RWPE1 (cell line): ENCODE measurements around the gene GDF11.

Experiments
- CTCF ChIA-PET: fragments of 350-600 bp; sonication (Branson Sonifier 250); formaldehyde crosslinking; extraction: SDS; loops from one replicate; lab custom pipeline; 2021; lab: Yijun Ruan, JAX
- POLR2A ChIA-PET: fragments of 400-600 bp; formaldehyde crosslinking; extraction: SDS; loops from one replicate; lab custom pipeline; 2020; ENCODE audit warnings: antibody characterized with exemption; ENCODE audit not compliant: low non-redundant PET; lab: Yijun Ruan, JAX
- DNase-seq: peaks from one replicate; pipeline ENCODE4 v3.0.0; 2012; ENCODE audit warnings: low spot score
- H3K27ac ChIP-seq: fragments of 450-650 bp; 2 replicates; pipeline ENCODE4 v1.5.1; 2017
- CTCF ChIP-seq: fragments of 450-650 bp; conservative IDR thresholded peaks from 2 replicates; pipeline ENCODE4 v1.5.1; 2017; ENCODE audit warnings: low read depth, mild to moderate bottlenecking

The GDF11 gene

GRCh38 chr12:55700255-55701018 is 42.5 kb upstream of the GDF11 start:
- TF ChIP-seq CTCF, result no peak
- ChIA-PET POLR2A (interaction anchor here (0.6 kb wide), 1 partner anchor 22 kb away, joined by 4 read pairs; no protein-coding TSS in a partner anchor), CTCF (interaction anchor here (0.5 kb wide), 1 partner anchor 505 kb away, joined by 3 read pairs; no protein-coding TSS in a partner anchor)
- H3K27ac ChIP-seq, result no peak overlapping the region; the same call in 1 of the 2 replicates
- DNase-seq, result peak; percentile 67

GRCh38 chr12:55702861-55703260 is 40.1 kb upstream of the GDF11 start:
- no peak for TF ChIP-seq CTCF
- DNase-seq, result no peak
- no peak overlapping the region for H3K27ac ChIP-seq
- POLR2A ChIA-PET, result no interaction called here
- CTCF ChIA-PET, result no interaction called here

GRCh38 chr12:55703288-55703687 is 39.6 kb upstream of the GDF11 start:
- no peak overlapping the region for H3K27ac ChIP-seq
- CTCF ChIA-PET, result no interaction called here
- no peak for TF ChIP-seq CTCF
- DNase-seq, result no peak
- POLR2A ChIA-PET, result no interaction called here

- ChIA-PET POLR2A (no interaction called here), CTCF (no interaction called here)
- no peak overlapping the region for H3K27ac ChIP-seq
- no peak for TF ChIP-seq CTCF
- DNase-seq, result no peak
These were observed 38.8 kb upstream of the GDF11 start for GRCh38 chr12:55703901-55704761.

- ChIA-PET POLR2A (no interaction called here), CTCF (interaction anchor here (0.6 to 0.7 kb wide), 3 partner anchors 59 to 86 kb away, joined by 3 to 6 read pairs (median 3); no protein-coding TSS in a partner anchor)
- no peak overlapping the region for H3K27ac ChIP-seq
- DNase-seq, result no peak
- TF ChIP-seq CTCF, result no peak
These were observed 37.9 kb upstream of the GDF11 start for GRCh38 chr12:55704824-55705718.
